ENCODE results near the gene SRXN1. TPM values are rescaled to one million over a fixed set of nuclear protein-coding genes. Genes with fewer than 3 reads are reported as not detected.

Gene SRXN1
- total RNA-seq, 1 donor from 2014 or later, result 24.1 TPM

GRCh38 chr20:684676-685319 is 31.8 kb upstream of the SRXN1 start:
- no peak for DNase-seq
- Mint-ChIP-seq H3K36me3 (ENCODE audit: low read depth) (no peaks in the 10 kb centered on the region), H3K4me1 (no peaks in the 10 kb centered on the region), H3K4me3 (no peak overlapping the region), H3K27ac (no peak overlapping the region), H3K27me3 (no peaks in the 10 kb centered on the region), H3K9me3 (no peaks in the 10 kb centered on the region)
- intact Hi-C loops (cut with micrococcal nuclease), result no loop called here

- Mint-ChIP-seq H3K4me3 (no peak overlapping the region), H3K36me3 (ENCODE audit: low read depth) (no peaks in the 10 kb centered on the region)
- intact Hi-C loops (cut with micrococcal nuclease), result no loop called here
These were observed 29.1 kb upstream of the SRXN1 start for GRCh38 chr20:682123-682522.

GRCh38 chr20:680638-681187 is 27.7 kb upstream of the SRXN1 start:
- DNase-seq, result no peak
- Mint-ChIP-seq H3K4me3 (no peak overlapping the region), H3K9me3 (peaks cover 3% of the 10 kb centered on the region), H3K27me3 (peaks cover 27% of the 10 kb centered on the region), H3K27ac (no peak overlapping the region), H3K4me1 (peaks cover 4% of the 10 kb centered on the region), H3K36me3 (ENCODE audit: low read depth) (no peaks in the 10 kb centered on the region)
- intact Hi-C loops (cut with micrococcal nuclease), result no loop called here

More at GRCh38 chr20:682123-682522, 29.1 kb upstream of the SRXN1 start:
- no peaks in the 10 kb centered on the region for H3K4me1 Mint-ChIP-seq
- H3K9me3 Mint-ChIP-seq, result no peaks in the 10 kb centered on the region
- H3K27ac Mint-ChIP-seq, result no peak overlapping the region
- peaks cover 18% of the 10 kb centered on the region for H3K27me3 Mint-ChIP-seq
- DNase-seq, result no peak

DNA sequence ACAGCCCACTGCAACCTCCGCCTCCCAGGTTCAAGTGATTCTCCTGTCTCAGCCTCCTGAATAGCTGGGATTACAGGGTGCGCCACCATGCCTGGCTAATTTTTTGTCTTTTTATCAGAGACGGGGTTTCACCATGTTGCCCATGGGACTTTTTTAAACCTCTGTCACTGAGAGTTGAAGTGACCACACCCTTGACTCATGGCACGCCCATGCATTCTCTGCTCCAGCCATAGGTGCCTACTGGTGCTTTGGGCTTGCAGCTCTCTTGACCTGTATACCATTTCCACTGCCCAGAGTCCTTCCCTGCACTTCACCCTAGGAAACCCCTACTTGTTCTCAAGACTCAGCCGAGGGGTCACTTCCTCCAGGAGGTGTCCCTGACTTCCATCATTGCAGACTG is 25.0 kb upstream of the SRXN1 start:
- intact Hi-C loops (cut with micrococcal nuclease), result no loop called here
- Mint-ChIP-seq H3K9me3 (peaks cover 3% of the 10 kb centered on the region), H3K36me3 (ENCODE audit: low read depth) (no peaks in the 10 kb centered on the region)

GRCh38 chr20:676967-677366 is 24.0 kb upstream of the SRXN1 start:
- H3K4me1 Mint-ChIP-seq, result peaks cover 5% of the 10 kb centered on the region
- H3K4me3 Mint-ChIP-seq, result no peak overlapping the region
- peaks cover 56% of the 10 kb centered on the region for H3K27me3 Mint-ChIP-seq
- intact Hi-C loops (cut with micrococcal nuclease), result no loop called here
- no peak for DNase-seq
- no peaks in the 10 kb centered on the region for H3K36me3 Mint-ChIP-seq (ENCODE audit: low read depth)
- peaks cover 3% of the 10 kb centered on the region for H3K9me3 Mint-ChIP-seq
- no peak overlapping the region for H3K27ac Mint-ChIP-seq

More for the DNA sequence above, 25.0 kb upstream of the SRXN1 start:
- Mint-ChIP-seq H3K27ac (no peak overlapping the region), H3K27me3 (peaks cover 48% of the 10 kb centered on the region), H3K4me3 (no peak overlapping the region), H3K4me1 (peaks cover 5% of the 10 kb centered on the region)
- DNase-seq, result no peak

DNA sequence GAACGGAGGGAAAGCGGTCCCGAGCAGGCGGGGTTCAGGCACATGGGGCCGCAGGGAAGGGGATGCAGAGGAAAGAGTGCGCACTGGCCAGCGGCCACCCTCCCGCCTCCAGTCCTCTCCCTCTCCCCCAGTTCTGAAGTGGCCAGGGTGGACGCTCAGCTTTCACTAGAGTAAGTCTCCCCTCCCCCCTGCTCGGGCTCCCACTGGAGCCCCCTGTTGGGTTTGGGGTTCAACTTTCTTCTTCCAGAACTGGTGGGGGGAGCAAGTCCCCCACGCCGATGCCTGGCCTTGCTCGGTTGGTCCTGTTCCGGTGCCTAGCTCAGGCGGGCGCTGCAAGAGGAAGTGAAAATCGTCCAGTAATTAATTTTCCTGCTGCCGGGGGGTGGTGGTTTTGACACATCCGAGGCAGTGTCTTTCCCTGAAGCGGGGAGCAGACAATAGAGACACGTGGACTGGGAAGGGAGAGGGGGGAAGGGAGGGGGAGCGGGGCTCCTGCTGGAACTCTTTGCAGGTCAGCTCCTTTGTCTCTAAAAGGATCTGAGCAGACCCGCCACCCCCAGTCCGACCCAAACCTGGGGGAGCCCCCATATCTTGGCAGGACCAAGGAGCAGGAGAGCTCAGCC is 23.4 kb upstream of the SRXN1 start:
- H3K4me1 Mint-ChIP-seq, result peaks cover 5% of the 10 kb centered on the region
- H3K4me3 Mint-ChIP-seq, result no peak overlapping the region
- peaks cover 3% of the 10 kb centered on the region for H3K9me3 Mint-ChIP-seq
- DNase-seq, result no peak
- peaks cover 61% of the 10 kb centered on the region for H3K27me3 Mint-ChIP-seq
- H3K36me3 Mint-ChIP-seq (ENCODE audit: low read depth), result no peaks in the 10 kb centered on the region
- intact Hi-C loops (cut with micrococcal nuclease), result no loop called here
- no peak overlapping the region for H3K27ac Mint-ChIP-seq

DNA sequence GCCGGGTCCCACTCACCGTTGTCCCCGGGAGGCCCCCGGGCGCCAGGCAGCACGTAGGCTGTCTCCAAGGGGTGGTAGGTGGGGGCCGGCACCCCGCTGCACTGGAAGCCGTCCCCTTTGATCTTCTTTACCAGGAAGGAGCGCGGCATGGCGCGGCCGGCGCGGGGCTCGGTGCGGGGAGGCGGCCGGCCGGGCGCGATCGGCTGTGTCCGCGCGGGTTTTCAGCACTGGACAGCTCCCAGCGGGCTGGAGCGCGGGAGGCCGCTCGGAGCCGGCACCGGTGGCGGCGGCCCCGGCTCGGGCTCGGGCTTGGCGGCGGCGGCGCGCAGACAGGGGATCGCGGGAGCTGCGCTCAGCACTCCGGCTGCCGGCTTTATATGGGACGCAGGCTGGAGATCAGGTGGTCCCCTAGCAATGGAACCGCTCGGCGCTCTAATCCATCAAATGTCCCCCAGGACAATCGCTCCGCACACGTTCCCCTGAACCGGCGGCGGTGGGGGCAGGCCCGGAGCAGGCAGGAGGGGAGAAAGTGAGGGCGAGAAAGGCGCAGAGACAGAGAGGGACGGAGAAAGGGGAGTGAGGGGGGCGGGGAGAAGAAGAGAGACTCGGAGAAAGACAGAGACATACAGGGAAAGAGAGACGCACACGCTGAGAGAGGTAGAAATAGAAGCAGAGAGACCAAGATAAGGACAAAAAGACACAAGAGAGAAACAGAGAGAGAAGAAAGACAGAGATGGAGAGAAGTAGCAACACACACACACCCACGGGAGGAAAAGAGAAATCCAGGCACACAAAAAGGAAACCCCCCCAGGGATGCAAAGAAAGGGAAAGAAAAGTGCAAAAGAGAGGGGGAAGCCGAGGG is 22.7 kb upstream of the SRXN1 start, which contains the start of gene SCRT2:
SCRT2 (minus strand) TSS at position 350 of the 862 bp plus-strand sequence; CDS start at position 149, 201 bp downstream.
- H3K27me3 Mint-ChIP-seq, result peaks cover 67% of the 10 kb centered on the region
- peaks cover 3% of the 10 kb centered on the region for H3K9me3 Mint-ChIP-seq
- intact Hi-C loops (cut with micrococcal nuclease), result no loop called here
- H3K36me3 Mint-ChIP-seq (ENCODE audit: low read depth), result no peaks in the 10 kb centered on the region
- H3K27ac Mint-ChIP-seq, result no peak within 1 kb of the TSS
- peaks cover 5% of the 10 kb centered on the region for H3K4me1 Mint-ChIP-seq
- DNase-seq, result peak; percentile 91
- peak within 1 kb of the TSS; percentile 4 for H3K4me3 Mint-ChIP-seq

DNA sequence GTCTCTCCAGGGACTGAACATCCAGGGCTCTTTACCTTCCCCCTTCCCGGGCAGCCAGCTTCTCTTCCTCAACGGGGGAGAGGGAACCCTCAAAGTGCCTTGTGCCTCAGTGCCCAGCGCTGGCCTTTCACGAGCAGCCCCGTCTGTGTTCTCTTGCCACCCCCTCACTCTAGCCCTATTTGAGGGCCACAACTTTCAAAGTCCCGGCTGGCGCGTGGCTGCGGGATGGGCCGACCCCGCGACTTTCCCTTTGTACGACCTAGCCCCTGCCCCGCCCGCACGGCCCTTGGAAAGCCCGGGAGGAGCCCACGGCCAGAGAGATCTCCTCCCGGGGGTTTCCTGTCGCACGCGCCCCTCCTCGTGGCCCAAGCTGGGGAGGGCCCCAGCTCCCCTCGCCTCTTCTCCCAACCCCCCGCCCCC is 22.0 kb upstream of the SRXN1 start:
- no peaks in the 10 kb centered on the region for H3K36me3 Mint-ChIP-seq (ENCODE audit: low read depth)
- intact Hi-C loops (cut with micrococcal nuclease), result no loop called here
- no peak overlapping the region for H3K27ac Mint-ChIP-seq
- no peak overlapping the region for H3K4me3 Mint-ChIP-seq
- DNase-seq, result no peak
- H3K9me3 Mint-ChIP-seq, result peaks cover 3% of the 10 kb centered on the region
- H3K4me1 Mint-ChIP-seq, result peaks cover 5% of the 10 kb centered on the region
- H3K27me3 Mint-ChIP-seq, result peaks cover 70% of the 10 kb centered on the region

DNA sequence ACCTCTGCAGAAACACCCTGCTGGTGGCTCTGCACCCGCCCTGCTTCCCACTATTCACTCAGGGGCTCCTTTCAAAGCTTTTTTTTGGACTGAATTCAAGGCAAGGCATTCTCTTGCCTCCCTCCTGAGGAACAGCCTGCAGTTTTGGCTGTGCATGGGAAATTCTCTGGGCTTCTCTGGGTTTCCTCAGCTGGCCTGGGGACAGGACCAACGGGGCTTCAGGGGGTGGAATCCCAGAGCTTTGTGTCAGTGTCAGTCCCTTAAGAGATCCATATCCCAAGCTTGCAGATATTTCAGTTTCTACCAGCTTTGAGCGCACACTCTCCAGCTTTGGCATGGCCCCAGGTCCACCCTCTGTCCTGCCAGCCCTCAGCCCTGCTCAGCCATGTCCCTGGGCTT is 20.6 kb upstream of the SRXN1 start:
- Mint-ChIP-seq H3K4me1 (peaks cover 5% of the 10 kb centered on the region), H3K27me3 (peaks cover 66% of the 10 kb centered on the region), H3K27ac (no peak overlapping the region), H3K4me3 (no peak overlapping the region), H3K9me3 (peaks cover 3% of the 10 kb centered on the region), H3K36me3 (ENCODE audit: low read depth) (no peaks in the 10 kb centered on the region)
- no peak for DNase-seq
- intact Hi-C loops (cut with micrococcal nuclease), result no loop called here

- H3K4me3 Mint-ChIP-seq, result no peak overlapping the region
- H3K36me3 Mint-ChIP-seq (ENCODE audit: low read depth), result no peaks in the 10 kb centered on the region
- intact Hi-C loops (cut with micrococcal nuclease), result no loop called here
- H3K27me3 Mint-ChIP-seq, result peaks cover 62% of the 10 kb centered on the region
- no peak for DNase-seq
- peaks cover 5% of the 10 kb centered on the region for H3K4me1 Mint-ChIP-seq
- no peak overlapping the region for H3K27ac Mint-ChIP-seq
- peaks cover 3% of the 10 kb centered on the region for H3K9me3 Mint-ChIP-seq
These were observed 20.1 kb upstream of the SRXN1 start for GRCh38 chr20:672963-673602.

DNA sequence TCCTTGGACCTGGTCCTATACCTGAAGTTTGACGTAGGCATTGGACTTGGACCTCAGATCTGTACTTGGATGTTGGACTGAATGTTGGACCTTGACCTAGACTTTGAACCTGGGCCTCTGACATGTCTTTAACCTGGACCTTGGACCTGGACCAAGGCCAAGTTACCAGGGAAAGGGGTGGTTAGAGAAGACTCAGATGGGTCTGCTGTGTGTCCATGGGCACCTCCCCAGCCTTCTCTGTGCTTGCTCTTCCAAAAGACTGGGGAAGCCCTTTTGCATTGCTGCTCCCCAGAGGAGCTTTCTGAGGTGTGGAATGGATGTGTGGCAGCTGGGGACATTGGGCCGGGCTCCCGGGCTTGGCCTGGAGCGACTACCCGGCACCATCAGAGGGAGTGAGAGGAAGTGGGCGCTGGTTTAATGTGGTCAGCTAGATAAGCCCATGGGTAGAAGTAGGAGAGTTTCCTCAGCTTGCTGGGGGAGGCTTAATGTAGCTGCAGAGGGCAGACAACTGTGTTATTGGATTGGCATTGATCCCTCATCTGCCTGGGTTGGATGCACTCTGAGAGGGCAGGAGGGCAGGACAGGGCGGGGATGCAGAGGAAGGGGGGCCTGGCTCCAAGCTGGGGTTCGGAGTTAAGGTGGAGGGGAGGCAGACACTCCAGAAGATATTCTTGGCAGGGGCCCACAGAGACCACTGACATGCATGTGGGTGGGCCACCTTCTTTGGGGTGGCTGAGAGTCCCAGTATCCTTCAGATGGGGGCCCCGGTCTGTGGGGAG is 18.4 kb upstream of the SRXN1 start:
- no peak overlapping the region for H3K27ac Mint-ChIP-seq
- intact Hi-C loops (cut with micrococcal nuclease), result no loop called here
- DNase-seq, result no peak
- no peak overlapping the region for H3K4me3 Mint-ChIP-seq
- H3K9me3 Mint-ChIP-seq, result peaks cover 3% of the 10 kb centered on the region
- H3K36me3 Mint-ChIP-seq (ENCODE audit: low read depth), result no peaks in the 10 kb centered on the region
- peaks cover 5% of the 10 kb centered on the region for H3K4me1 Mint-ChIP-seq
- H3K27me3 Mint-ChIP-seq, result peaks cover 64% of the 10 kb centered on the region

DNA sequence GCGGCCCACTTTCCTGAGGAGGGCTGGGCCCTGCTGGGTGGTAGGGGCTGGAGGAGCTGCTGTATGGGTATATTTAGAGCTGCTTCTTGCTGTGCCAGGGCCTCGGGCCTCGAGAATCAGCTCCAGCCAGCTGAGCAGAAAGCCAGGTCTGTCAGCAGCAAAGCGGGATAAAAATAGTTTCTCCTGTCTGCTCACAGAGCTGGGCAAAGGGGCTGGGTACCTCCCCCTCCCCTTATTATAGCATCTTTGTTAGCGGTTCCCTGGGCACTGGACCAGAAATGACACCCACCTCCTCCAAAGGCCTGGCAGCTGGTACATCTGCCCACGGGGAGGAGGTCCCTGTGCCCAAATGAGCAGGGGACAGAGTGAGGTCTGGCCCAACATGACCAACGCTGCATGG is 16.6 kb upstream of the SRXN1 start:
- Mint-ChIP-seq H3K9me3 (no peaks in the 10 kb centered on the region), H3K27ac (no peak overlapping the region), H3K4me1 (no peaks in the 10 kb centered on the region), H3K36me3 (ENCODE audit: low read depth) (no peaks in the 10 kb centered on the region), H3K27me3 (peaks cover 61% of the 10 kb centered on the region), H3K4me3 (no peak overlapping the region)
- no peak for DNase-seq
- intact Hi-C loops (cut with micrococcal nuclease), result no loop called here

- Mint-ChIP-seq H3K4me1 (no peaks in the 10 kb centered on the region), H3K9me3 (no peaks in the 10 kb centered on the region), H3K27me3 (peaks cover 54% of the 10 kb centered on the region), H3K36me3 (ENCODE audit: low read depth) (no peaks in the 10 kb centered on the region), H3K4me3 (no peak overlapping the region), H3K27ac (no peak overlapping the region)
- no peak for DNase-seq
- intact Hi-C loops (cut with micrococcal nuclease), result no loop called here
These were observed 15.6 kb upstream of the SRXN1 start for GRCh38 chr20:668638-669037.
